ENCODE data around the gene NLRP3. TPM values are rescaled to one million over a fixed set of nuclear protein-coding genes. Genes with fewer than 3 reads are reported as not detected.

NLRP3 gene
- total RNA-seq, 1 experiment from 2014 or later, result 0.26 TPM

DNA sequence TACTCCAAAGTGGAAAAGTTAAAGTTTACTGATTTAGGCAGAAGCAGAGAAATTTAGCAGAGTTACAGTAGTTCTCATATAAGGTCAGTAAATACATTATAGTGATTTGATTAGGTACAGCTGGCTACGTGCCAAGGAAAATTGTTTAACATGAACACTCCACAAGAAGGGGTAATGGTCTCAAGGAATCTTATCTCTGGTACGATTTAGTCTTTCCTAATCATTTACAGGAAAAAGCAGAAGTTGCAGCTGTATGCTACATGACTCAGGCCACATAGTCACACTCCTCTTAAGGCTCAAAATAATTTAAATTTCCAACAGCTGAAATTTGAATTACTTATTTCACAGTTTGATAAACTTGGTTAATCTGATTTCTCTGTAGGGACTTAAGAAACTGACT is 78.8 kb downstream of the NLRP3 start:
- peaks cover 13% of the 10 kb centered on the region for H3K9me3 Mint-ChIP-seq (ENCODE audit: low read depth, unreplicated experiment)
- no peak overlapping the region for H3K4me3 Mint-ChIP-seq (ENCODE audit: low read depth, unreplicated experiment)
- no TSS peak for BruUV-seq (replicated peaks)
- H3K27me3 Mint-ChIP-seq (ENCODE audit: unreplicated experiment), result peaks cover 13% of the 10 kb centered on the region
- no peaks in the 10 kb centered on the region for H3K4me1 Mint-ChIP-seq (ENCODE audit: low read depth, unreplicated experiment)
- H3K27ac Mint-ChIP-seq (ENCODE audit: unreplicated experiment), result no peak overlapping the region
- TF ChIP-seq, protein P1, sequence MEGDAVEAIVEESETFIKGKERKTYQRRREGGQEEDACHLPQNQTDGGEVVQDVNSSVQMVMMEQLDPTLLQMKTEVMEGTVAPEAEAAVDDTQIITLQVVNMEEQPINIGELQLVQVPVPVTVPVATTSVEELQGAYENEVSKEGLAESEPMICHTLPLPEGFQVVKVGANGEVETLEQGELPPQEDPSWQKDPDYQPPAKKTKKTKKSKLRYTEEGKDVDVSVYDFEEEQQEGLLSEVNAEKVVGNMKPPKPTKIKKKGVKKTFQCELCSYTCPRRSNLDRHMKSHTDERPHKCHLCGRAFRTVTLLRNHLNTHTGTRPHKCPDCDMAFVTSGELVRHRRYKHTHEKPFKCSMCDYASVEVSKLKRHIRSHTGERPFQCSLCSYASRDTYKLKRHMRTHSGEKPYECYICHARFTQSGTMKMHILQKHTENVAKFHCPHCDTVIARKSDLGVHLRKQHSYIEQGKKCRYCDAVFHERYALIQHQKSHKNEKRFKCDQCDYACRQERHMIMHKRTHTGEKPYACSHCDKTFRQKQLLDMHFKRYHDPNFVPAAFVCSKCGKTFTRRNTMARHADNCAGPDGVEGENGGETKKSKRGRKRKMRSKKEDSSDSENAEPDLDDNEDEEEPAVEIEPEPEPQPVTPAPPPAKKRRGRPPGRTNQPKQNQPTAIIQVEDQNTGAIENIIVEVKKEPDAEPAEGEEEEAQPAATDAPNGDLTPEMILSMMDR (IDR thresholded peaks at IDR 0.05; ENCODE audit: unreplicated experiment), result no peak
- DNase-seq, result no peak
- no peaks in the 10 kb centered on the region for H3K36me3 Mint-ChIP-seq (ENCODE audit: insufficient read depth, unreplicated experiment)
- CTCF ChIA-PET, result no interaction called here
- intact Hi-C loops (cut with micrococcal nuclease; ENCODE audit: unreplicated experiment), result no loop called here

DNA sequence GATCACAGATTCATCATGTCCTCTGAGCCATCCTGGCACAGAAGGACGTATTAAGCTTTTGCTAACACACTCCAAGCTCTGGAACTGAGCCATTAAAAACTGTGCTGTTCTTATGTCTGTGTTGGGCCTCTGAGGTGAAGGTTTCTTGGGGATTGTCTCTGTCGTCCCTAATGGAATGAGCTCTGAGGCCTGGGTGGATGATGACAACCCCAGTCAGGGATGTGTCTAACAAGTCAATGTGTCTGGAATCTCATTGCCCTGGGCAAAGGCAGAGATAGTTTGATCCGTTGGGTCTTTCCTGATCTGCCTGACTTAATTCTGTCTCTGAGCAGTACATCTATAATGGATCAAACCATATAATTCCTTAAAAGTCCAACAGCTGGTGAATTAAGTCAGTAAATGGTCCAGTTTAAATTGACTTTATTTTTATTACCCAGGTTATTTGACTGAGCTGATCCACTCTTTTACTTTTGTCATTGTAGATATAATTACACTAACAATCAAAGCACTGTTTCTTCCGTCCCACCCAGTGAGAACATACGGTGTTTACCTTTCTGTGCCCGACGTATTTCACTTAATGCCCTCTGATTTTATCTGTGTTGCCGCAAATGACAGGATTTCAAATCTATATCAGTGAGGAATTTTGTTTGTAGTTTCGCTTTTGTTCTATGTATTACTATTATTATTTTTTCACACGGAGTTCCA is 80.8 kb downstream of the NLRP3 start:
- peak overlapping the region; percentile 27 for H3K4me3 Mint-ChIP-seq (ENCODE audit: low read depth, unreplicated experiment)
- H3K27ac Mint-ChIP-seq (ENCODE audit: unreplicated experiment), result no peak overlapping the region
- no peaks in the 10 kb centered on the region for H3K36me3 Mint-ChIP-seq (ENCODE audit: insufficient read depth, unreplicated experiment)
- H3K4me1 Mint-ChIP-seq (ENCODE audit: low read depth, unreplicated experiment), result no peaks in the 10 kb centered on the region
- CTCF ChIA-PET, result no interaction called here
- H3K9me3 Mint-ChIP-seq (ENCODE audit: low read depth, unreplicated experiment), result peaks cover 12% of the 10 kb centered on the region
- intact Hi-C loops (cut with micrococcal nuclease; ENCODE audit: unreplicated experiment), result no loop called here
- no peak for DNase-seq
- peaks cover under 1% of the 10 kb centered on the region for H3K27me3 Mint-ChIP-seq (ENCODE audit: unreplicated experiment)
- TF ChIP-seq, protein P1 (IDR thresholded peaks at IDR 0.05; ENCODE audit: unreplicated experiment), result no peak
- no TSS peak for BruUV-seq (replicated peaks)

Other genes starting within 250 kb of the NLRP3 start
- gene ZNF124, start 244.2 kb upstream of the NLRP3 start, total RNA-seq (2022), result 34.4 and 45.6 TPM in 2 replicates
- gene VN1R5, start 160.1 kb upstream of the NLRP3 start, total RNA-seq (2022), result not detected in 2 replicates
- 33.4 and 36.9 TPM in 2 replicates for gene ZNF496, start 84.3 kb upstream of the NLRP3 start, total RNA-seq (2022)
- gene OR2B11, start 41.9 kb downstream of the NLRP3 start, total RNA-seq (2022), result not detected in 2 replicates
- not detected in 2 replicates for gene OR2C3, start 120.3 kb downstream of the NLRP3 start, total RNA-seq (2022)
- not detected in 2 replicates for gene GCSAML, start 133.0 kb downstream of the NLRP3 start, total RNA-seq (2022)
- gene OR2G2, start 172.2 kb downstream of the NLRP3 start, total RNA-seq (2022), result not detected in 2 replicates
- not detected in 2 replicates for gene OR2G3, start 189.4 kb downstream of the NLRP3 start, total RNA-seq (2022)

All from Calu3 (cell line).